Common myeloid progenitor, CD34-positive (primary cell): ENCODE data around the gene GPATCH1.
"Not testable (repeated sequence)": the region's sequence is repeated elsewhere in the genome, so short reads cannot be mapped to it uniquely, and the experiment has no call there.

Experiments
- CTCF ChIA-PET: fragments of 350-600 bp; sonication (Branson Sonifier 250); formaldehyde crosslinking; loops from one replicate; lab custom pipeline; 2021; ENCODE audit warnings: antibody characterized with exemption; lab: Charles Lee
- POLR2A ChIA-PET: fragments of 350-600 bp; sonication (Branson Sonifier 250); formaldehyde crosslinking; loops from one replicate; lab custom pipeline; 2021; ENCODE audit warnings: antibody characterized with exemption; lab: Charles Lee
- DNase-seq, 3 donors: peaks; one replicate each; pipeline versions ENCODE4 v3.0.0 to v3.0.0-alpha.2; 2013
- H3K27ac ChIP-seq, 2 experiments: 1 replicate in 1 of 2; 2 replicates in 1 of 2; pipeline ENCODE4 v1.7.0; 2013; ENCODE audit warnings: inconsistent platforms in 2 of 2, low read length in 2 of 2, mild to moderate bottlenecking in 2 of 2, low read depth in 1 of 2, moderate library complexity in 1 of 2; ENCODE audit not compliant: severe bottlenecking in 2 of 2, insufficient read depth in 1 of 2, poor library complexity in 1 of 2
- H3K27me3 ChIP-seq, 5 experiments: replicated peaks in 2 of 5; 1 replicate in 3 of 5; 2 replicates in 2 of 5; pipeline versions ENCODE4 v1.6.1 to v1.7.0; 2013; ENCODE audit warnings: low read length in 4 of 5, mild to moderate bottlenecking in 2 of 5, moderate library complexity in 2 of 5, inconsistent platforms in 1 of 5; ENCODE audit not compliant: insufficient read depth in 5 of 5, control insufficient read depth in 4 of 5
- H3K36me3 ChIP-seq, 4 experiments: 1 replicate in 2 of 4; 2 replicates in 2 of 4; pipeline versions ENCODE4 v1.6.1 to v1.7.0; 2013; ENCODE audit warnings: low read length in 3 of 4, control low read depth in 1 of 4, mild to moderate bottlenecking in 1 of 4; ENCODE audit not compliant: control insufficient read depth in 4 of 4, insufficient read depth in 4 of 4
- H3K4me1 ChIP-seq, 4 experiments: 1 replicate in 3 of 4; 2 replicates in 1 of 4; pipeline versions ENCODE4 v1.6.1 to v1.7.1; 2013; ENCODE audit warnings: low read length in 3 of 4, mild to moderate bottlenecking in 3 of 4, control low read depth in 1 of 4, inconsistent platforms in 1 of 4, moderate library complexity in 1 of 4; ENCODE audit not compliant: control insufficient read depth in 4 of 4, insufficient read depth in 4 of 4; ENCODE audit errors: control extremely low read depth in 1 of 4
- H3K4me3 ChIP-seq, 7 experiments: 1 replicate in 4 of 7; 2 replicates in 3 of 7; pipeline versions ENCODE4 v1.5.1 to v1.7.0; 2013; ENCODE audit warnings: mild to moderate bottlenecking in 7 of 7, low read length in 6 of 7, moderate library complexity in 6 of 7, inconsistent platforms in 2 of 7, low read depth in 2 of 7, control low read depth in 1 of 7; ENCODE audit not compliant: insufficient read depth in 4 of 7, control insufficient read depth in 1 of 7; ENCODE audit errors: extremely low read depth in 1 of 7
- H3K9me3 ChIP-seq, 5 experiments: 1 replicate in 4 of 5; 2 replicates in 1 of 5; pipeline versions ENCODE4 v1.6.1 to v1.7.1; 2013; ENCODE audit warnings: low read length in 4 of 5, mild to moderate bottlenecking in 2 of 5, inconsistent platforms in 1 of 5, low read depth in 1 of 5, moderate library complexity in 1 of 5; ENCODE audit not compliant: control insufficient read depth in 4 of 5, insufficient read depth in 2 of 5; ENCODE audit errors: control extremely low read depth in 1 of 5
- WGBS: methylation state at CpG from one replicate; pipeline ENCODE4 v1.1.5; 2013; ENCODE audit not compliant: insufficient coverage; 5-methylcytosine and 5-hydroxymethylcytosine counted together

Gene GPATCH1

GRCh38 chr19:33039108-33039599, 41.8 kb upstream of the GPATCH1 start:
- ChIA-PET POLR2A (interaction anchor here (0.6 kb wide), 1 partner anchor 66 kb away, joined by 3 read pairs; no protein-coding TSS in a partner anchor), CTCF (no interaction called here)
- Histone ChIP-seq H3K4me3 (no peak overlapping the region), H3K9me3 (peaks cover 0 to 6% (median 0%) of the 10 kb centered on the region in 5 experiments), H3K36me3 (no peaks in the 10 kb centered on the region), H3K4me1 (peaks cover 0 to 16% (median 8%) of the 10 kb centered on the region in 4 experiments), H3K27ac (no peak overlapping the region), H3K27me3 (peaks cover 0 to 61% (median 17%) of the 10 kb centered on the region in 5 experiments)
- 91% methylated on average over 10 of the region's 10 CpGs for WGBS
- no peak for DNase-seq

DNA sequence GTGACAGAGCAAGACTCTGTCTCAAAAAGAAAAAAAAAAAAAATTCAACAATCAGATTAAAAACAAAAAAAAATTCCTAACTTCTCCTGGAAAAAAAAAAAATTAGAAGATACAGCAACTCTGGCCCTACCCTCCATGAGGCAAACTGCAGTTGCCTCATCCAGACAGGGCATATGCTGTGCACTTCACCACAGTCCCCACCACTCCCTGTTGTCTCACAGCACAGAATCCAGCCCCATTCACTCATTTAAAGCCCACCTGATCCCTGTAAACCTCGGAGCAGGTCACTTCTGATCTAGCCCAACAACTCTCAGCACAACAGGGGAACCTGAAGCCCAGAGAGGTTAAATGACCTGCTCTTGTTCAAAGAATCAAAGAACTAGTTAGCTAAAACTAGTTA, 41.2 kb upstream of the GPATCH1 start:
- Histone ChIP-seq H3K27me3 (peaks cover 0 to 64% (median 17%) of the 10 kb centered on the region in 5 experiments), H3K4me1 (peaks cover 0 to 16% (median 8%) of the 10 kb centered on the region in 4 experiments), H3K4me3 (no peak overlapping the region), H3K27ac (no peak overlapping the region), H3K9me3 (peaks cover 0 to 6% (median 0%) of the 10 kb centered on the region in 5 experiments), H3K36me3 (no peaks in the 10 kb centered on the region)
- POLR2A ChIA-PET = no interaction called here
- CTCF ChIA-PET = interaction anchor here (1.2 kb wide), 1 partner anchor 18 kb away, joined by 3 read pairs; no protein-coding TSS in a partner anchor
- WGBS = 100% methylated on average over 1 of the region's 1 CpG
- no peak for DNase-seq

DNA sequence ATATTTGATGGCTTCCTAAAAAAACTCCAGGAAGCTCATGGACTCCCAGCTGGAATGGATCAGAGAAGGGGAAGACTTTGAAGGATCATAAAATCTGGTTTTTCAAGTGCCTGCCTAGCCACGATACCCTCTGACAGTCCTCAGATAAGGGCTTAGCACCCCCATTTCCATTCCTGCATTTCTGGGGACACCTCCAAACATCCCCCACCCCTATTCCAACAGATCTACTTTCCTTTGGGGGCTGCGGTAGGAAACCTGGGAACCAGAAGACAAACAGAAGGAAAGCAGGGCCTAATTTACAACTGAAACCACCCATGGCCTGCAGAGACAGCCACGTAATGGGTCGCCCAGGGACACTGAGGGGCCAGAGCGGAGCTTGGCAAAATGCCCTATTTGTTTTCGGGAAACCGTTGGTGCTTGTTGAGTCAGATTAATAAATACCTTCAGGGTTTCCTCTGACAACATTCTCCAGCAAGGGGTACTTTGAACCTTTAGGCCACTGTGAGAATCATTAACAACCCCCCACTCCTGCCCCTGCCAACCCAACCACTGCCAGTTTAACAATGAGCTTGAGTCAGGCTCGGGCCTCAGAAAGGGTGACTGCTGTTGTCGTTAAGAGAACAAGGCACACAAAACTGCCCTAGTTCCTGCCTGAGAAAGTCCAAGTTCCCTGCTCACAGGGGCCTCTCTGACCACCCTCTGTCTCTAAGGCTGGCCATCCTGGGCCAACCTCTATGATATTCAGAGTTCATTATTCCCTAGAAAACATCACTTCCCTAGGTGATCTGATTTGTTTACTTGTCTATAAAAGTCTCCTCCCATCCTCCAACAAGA, 39.8 kb upstream of the GPATCH1 start:
- peaks cover 0 to 6% (median 0%) of the 10 kb centered on the region in 5 experiments for H3K9me3 ChIP-seq
- 76% methylated on average over 5 of the region's 9 CpGs for WGBS
- peak in 1 of 3 donors; percentile 19 for DNase-seq
- no peak overlapping the region for H3K27ac ChIP-seq
- peaks cover 0 to 16% (median 8%) of the 10 kb centered on the region in 4 experiments for H3K4me1 ChIP-seq
- POLR2A ChIA-PET = interaction anchor here (0.7 kb wide), 1 partner anchor 16 kb away, joined by 3 read pairs; no protein-coding TSS in a partner anchor
- H3K27me3 ChIP-seq = peaks cover 0 to 59% (median 17%) of the 10 kb centered on the region in 5 experiments
- CTCF ChIA-PET = interaction anchor here (0.9 to 1.2 kb wide), 2 partner anchors 16 to 19 kb away, joined by 3 to 5 read pairs; no protein-coding TSS in a partner anchor
- peak overlapping the region in 1 of 7 experiments; percentile 10 for H3K4me3 ChIP-seq
- H3K36me3 ChIP-seq = no peaks in the 10 kb centered on the region

- H3K4me3 ChIP-seq, CTCF ChIA-PET, H3K36me3 ChIP-seq, H3K27ac ChIP-seq, H3K9me3 ChIP-seq, DNase-seq, POLR2A ChIA-PET: not testable (repeated sequence)
- Histone ChIP-seq H3K4me1 (peaks cover 0 to 12% (median 7%) of the 10 kb centered on the region in 4 experiments), H3K27me3 (peaks cover 3 to 65% (median 17%) of the 10 kb centered on the region in 5 experiments)
- 86% methylated on average over 3 of the region's 3 CpGs for WGBS
Observed at GRCh38 chr19:33041828-33042160, 39.2 kb upstream of the GPATCH1 start.

DNA sequence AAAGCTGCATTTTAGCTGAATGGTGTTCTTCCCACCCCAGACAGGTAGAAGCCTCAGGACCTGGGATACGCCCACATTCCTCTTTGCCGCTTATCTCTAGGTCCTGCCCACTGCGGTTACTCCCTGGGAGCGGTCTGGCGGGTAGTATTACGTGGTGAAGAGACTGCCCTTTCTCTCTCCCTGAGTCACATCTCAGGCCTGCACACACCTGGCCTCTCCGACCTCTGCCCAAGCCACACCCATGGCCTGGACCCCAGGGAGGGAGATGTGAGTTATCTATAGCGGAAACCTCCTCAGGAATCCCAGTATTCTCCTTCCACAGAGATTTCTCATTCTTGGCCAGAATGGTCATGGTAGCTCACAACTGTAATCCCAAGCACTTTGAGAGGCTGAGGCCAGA, 33.6 kb upstream of the GPATCH1 start:
- Histone ChIP-seq H3K4me3 (no peak overlapping the region), H3K27ac (no peak overlapping the region), H3K36me3 (no peaks in the 10 kb centered on the region), H3K4me1 (no peaks in the 10 kb centered on the region), H3K27me3 (peaks cover 3 to 71% (median 24%) of the 10 kb centered on the region in 5 experiments), H3K9me3 (peaks cover 0 to 6% (median 0%) of the 10 kb centered on the region in 5 experiments)
- WGBS = 81% methylated on average over 4 of the region's 8 CpGs
- DNase-seq = no peak
- POLR2A ChIA-PET = no interaction called here
- CTCF ChIA-PET = interaction anchor here (0.6 kb wide), 1 partner anchor 98 kb away, joined by 3 read pairs; no protein-coding TSS in a partner anchor

GRCh38 chr19:33048806-33049676, 31.9 kb upstream of the GPATCH1 start:
- Histone ChIP-seq H3K4me3 (no peak overlapping the region), H3K27me3 (peaks cover 3 to 70% (median 25%) of the 10 kb centered on the region in 5 experiments), H3K9me3 (peaks cover 0 to 1% (median 0%) of the 10 kb centered on the region in 5 experiments), H3K27ac (no peak overlapping the region), H3K4me1 (no peaks in the 10 kb centered on the region), H3K36me3 (no peaks in the 10 kb centered on the region)
- ChIA-PET POLR2A (no interaction called here), CTCF (interaction anchor here (1.2 kb wide), 1 partner anchor 10 kb away, joined by 3 read pairs; no protein-coding TSS in a partner anchor)
- WGBS = 83% methylated on average over 13 of the region's 15 CpGs
- no peak for DNase-seq
